EL (cell line): Measurements from ENCODE around the gene CDH2.
"Not testable (repeated sequence)": the region's sequence is repeated elsewhere in the genome, so short reads cannot be mapped to it uniquely, and the experiment has no call there.

ENCODE experiments used
- DNase-seq: peaks from one replicate; pipeline ENCODE4 v3.0.0-alpha.2; 2016

The CDH2 gene

GRCh38 chr18:27970321-27970720, 206.6 kb downstream of the CDH2 start:
- no peak for DNase-seq

- no peak for DNase-seq
Observed at GRCh38 chr18:27969206-27969605, 207.7 kb downstream of the CDH2 start.

- DNase-seq = peak; percentile 53
Observed at GRCh38 chr18:27967913-27968824, 208.8 kb downstream of the CDH2 start.

- DNase-seq = peak; percentile 57
Observed at GRCh38 chr18:27966881-27967280, 210.0 kb downstream of the CDH2 start.

GRCh38 chr18:27964811-27965210, 212.1 kb downstream of the CDH2 start:
- DNase-seq = peak; percentile 62

GRCh38 chr18:27959101-27959500, 217.8 kb downstream of the CDH2 start:
- DNase-seq = no peak

- DNase-seq = no peak
Observed at GRCh38 chr18:27956001-27956640, 220.8 kb downstream of the CDH2 start.

- DNase-seq = peak; percentile 39
Observed at GRCh38 chr18:27954226-27954625, 222.7 kb downstream of the CDH2 start.

- DNase-seq = no peak
Observed at GRCh38 chr18:27952741-27953140, 224.2 kb downstream of the CDH2 start.

- no peak for DNase-seq
Observed at GRCh38 chr18:27950648-27951228, 226.2 kb downstream of the CDH2 start.

GRCh38 chr18:27948986-27949385, 227.9 kb downstream of the CDH2 start:
- no peak for DNase-seq

- DNase-seq = peak; percentile 48
Observed at GRCh38 chr18:27942706-27943105, 234.2 kb downstream of the CDH2 start.

GRCh38 chr18:27931535-27931934, 245.4 kb downstream of the CDH2 start:
- DNase-seq = no peak

GRCh38 chr18:27922780-27923179, 254.2 kb downstream of the CDH2 start:
- no peak for DNase-seq

GRCh38 chr18:27921904-27922751, 254.8 kb downstream of the CDH2 start:
- DNase-seq = peak; percentile 97

- no peak for DNase-seq
Observed at GRCh38 chr18:27921392-27921791, 255.5 kb downstream of the CDH2 start.

GRCh38 chr18:27920836-27921235, 256.1 kb downstream of the CDH2 start:
- no peak for DNase-seq

- not testable (repeated sequence) for DNase-seq
Observed at GRCh38 chr18:27906189-27906588, 270.7 kb downstream of the CDH2 start.

- DNase-seq = no peak
Observed at GRCh38 chr18:27903906-27904305, 273.0 kb downstream of the CDH2 start.

- DNase-seq = no peak
Observed at GRCh38 chr18:27901424-27902226, 275.3 kb downstream of the CDH2 start.
